GM21515 (cell line): Measurements from ENCODE around the gene RFC4.
A peak's percentile ranks its signal among the peaks of the same experiment; 100 is the strongest.
"Not testable (repeated sequence)": the region's sequence is repeated elsewhere in the genome, so short reads cannot be mapped to it uniquely, and the experiment has no call there.

Experiments used
- ATAC-seq: cut with Tn5 transposase; IDR thresholded peaks from one replicate; pipeline ENCODE4 v1.9.1; 2021; ENCODE audit not compliant: unreplicated experiment

RFC4 gene

DNA sequence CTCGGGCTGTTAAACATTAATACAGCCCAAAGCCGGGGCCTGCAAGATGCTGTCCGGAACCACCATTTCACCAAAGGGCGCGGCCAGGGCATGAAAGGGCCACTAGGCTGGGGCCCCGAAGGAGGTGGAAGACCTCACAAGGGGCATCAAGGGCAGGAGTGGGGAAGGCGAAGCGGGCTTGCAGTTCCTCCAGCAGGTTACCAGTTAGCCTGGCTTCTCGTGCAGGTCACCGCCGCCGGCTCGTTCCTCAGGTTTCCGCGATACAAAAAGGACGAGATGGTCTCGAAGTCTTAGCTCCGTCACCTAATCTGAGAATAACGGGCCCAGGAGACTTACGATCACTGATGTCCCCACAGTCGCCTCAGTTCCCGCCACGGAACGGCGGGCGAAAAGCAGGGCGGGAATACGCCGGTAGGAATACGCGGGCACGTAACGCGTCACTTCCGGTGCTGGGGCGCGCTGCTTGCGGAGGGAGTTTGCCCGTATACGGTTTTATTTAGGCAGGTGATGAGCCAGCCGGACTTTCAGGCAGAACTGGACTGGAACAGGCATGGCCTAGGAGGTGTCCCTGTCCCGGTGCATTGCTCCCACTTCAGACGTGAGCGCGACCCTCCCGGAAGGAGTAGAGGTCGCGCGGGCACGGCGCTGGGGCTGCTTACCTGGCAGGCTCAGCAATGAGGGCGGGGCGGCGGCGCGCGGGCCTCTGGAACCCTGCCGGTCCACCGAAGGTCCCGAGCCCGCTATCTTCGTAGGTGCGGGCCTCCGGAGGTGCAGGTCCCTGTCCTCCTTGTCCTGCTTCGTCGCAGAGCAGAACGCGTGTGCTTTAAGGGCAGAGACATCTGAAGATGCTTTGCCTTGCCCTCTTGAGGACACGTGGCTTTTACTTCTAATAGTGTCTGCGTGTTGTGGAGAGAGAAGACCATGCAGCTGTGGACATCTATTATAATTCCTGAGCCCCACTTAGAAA lies at the start of gene RFC4:
TSS of gene RFC4 (minus strand) at position 394 of the 967 bp plus-strand sequence. CDS start 1,769 bp downstream, outside the sequence.
- ATAC-seq: peak; percentile 94

GRCh38 chr3:186854954-186855353 lies 48.7 kb upstream of the RFC4 start:
- no peak for ATAC-seq

DNA sequence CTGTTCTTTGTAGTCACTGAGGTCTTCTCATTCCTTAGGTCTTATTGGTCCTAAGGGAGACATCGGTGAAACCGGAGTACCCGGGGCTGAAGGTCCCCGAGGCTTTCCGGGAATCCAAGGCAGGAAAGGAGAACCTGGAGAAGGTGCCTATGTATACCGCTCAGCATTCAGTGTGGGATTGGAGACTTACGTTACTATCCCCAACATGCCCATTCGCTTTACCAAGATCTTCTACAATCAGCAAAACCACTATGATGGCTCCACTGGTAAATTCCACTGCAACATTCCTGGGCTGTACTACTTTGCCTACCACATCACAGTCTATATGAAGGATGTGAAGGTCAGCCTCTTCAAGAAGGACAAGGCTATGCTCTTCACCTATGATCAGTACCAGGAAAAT lies 47.9 kb upstream of the RFC4 start:
- ATAC-seq: no peak

DNA sequence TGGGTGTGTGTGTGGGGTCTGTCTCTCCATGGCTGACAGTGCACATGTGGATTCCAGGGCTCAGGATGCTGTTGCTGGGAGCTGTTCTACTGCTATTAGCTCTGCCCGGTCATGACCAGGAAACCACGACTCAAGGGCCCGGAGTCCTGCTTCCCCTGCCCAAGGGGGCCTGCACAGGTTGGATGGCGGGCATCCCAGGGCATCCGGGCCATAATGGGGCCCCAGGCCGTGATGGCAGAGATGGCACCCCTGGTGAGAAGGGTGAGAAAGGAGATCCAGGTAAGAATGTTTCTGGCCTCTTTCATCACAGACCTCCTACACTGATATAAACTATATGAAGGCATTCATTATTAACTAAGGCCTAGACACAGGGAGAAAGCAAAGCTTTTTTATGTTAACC lies 46.7 kb upstream of the RFC4 start:
- ATAC-seq: no peak

DNA sequence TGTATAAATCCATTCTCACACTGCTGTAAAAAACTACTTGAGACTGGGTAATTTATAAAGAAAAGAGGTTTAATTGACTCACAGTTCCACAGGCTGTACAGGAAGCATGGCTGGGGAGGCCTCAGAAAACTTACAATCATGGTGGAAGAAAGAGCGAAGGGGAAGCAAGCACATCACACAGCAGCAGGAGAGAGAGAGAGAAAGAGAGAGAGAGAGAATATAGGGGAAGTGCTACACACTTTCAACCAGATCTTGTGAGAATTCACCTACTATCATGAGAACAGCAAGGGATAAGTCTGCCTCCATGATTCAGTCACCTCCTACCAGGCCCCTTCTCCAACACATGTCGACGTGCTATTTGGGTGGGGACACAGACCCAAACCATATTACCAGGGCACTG lies 45.6 kb upstream of the RFC4 start:
- not testable (repeated sequence) for ATAC-seq

GRCh38 chr3:186849374-186849975 lies 43.2 kb upstream of the RFC4 start:
- ATAC-seq: no peak

GRCh38 chr3:186847437-186847836 lies 41.2 kb upstream of the RFC4 start:
- ATAC-seq: no peak

GRCh38 chr3:186845756-186846155 lies 39.5 kb upstream of the RFC4 start:
- ATAC-seq: no peak

DNA sequence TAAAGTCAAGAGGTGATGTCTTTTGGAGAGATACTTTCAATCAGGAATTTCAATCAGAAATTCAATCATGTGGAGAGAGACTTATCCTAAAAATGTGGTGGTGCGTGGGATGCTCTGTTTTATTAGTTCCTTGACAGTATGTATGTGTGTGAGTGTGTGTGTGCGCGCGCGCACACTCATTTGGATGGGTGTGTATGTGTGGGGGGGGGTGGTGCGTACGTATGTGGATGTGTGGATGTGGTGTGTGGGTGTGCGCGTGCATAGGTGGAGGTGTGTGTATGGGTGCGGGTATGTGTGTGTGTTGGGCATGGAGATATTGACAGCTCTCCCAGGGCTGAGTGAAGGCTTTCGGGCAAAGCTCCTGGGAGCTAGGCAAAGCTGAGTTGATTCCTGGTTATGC lies 38.6 kb upstream of the RFC4 start:
- ATAC-seq: no peak

- ATAC-seq: no peak
These were observed 36.8 kb upstream of the RFC4 start for GRCh38 chr3:186843039-186843432.

- no peak for ATAC-seq
These were observed 36.2 kb upstream of the RFC4 start, which contains the start of gene ADIPOQ for GRCh38 chr3:186842426-186843038. ADIPOQ (plus strand) TSS chr3:186842710; CDS start chr3:186853059, 10,349 bp downstream.

DNA sequence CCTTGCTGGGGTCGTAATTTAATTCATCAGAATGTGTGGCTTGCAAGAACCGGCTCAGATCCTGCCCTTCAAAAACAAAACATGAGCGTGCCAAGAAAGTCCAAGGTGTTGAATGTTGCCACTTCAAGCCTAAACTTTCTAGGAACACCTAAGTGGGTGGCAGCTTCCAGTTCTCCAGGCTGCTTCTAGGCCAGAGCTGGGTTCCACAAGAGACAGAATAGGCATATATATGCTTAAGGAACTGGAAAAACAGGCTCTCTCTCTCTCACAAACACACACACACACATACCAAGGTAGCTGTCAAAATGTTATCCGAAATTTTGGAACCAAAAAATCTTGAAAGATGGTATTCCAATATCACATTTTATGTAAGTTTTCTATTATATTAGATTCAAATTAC lies 35.3 kb upstream of the RFC4 start:
- no peak for ATAC-seq

DNA sequence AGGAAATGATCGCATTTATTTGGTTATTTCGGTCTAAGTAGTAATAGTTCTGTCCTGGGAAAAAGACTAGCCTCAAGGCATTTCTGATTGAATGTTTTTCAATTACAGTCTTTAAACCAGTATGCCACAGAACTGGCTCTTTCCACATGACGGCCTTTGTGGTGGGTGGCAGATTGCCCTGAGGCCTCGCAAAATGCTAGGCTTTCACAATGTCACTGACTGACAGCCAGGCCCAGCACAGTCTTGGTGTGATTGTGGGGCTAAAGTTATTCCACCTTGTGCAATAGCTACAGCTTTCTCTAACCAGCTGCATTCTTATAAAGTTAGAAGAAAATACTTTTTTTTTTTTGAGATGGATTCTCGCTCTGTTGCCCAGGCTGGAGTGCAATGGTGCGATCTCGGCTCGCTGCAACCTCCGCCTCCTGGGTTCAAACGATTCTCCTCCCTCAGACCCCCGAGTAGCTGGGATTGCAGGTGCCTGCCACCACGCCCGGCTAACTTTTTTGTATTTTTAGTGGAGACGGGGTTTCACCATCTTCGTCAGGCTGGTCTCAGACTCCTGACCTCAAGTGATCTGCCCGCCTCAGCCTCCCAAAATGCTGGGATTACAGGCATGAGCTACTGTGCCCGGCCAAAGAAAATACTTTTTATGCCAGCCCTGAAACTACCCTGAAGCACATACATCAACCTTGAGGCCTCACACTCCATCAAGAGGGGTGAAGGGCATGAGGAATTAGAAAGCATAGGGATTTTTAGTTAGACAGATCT lies 33.8 kb upstream of the RFC4 start:
- no peak for ATAC-seq

- no peak for ATAC-seq
These were observed 26.0 kb upstream of the RFC4 start for GRCh38 chr3:186832276-186832675.

DNA sequence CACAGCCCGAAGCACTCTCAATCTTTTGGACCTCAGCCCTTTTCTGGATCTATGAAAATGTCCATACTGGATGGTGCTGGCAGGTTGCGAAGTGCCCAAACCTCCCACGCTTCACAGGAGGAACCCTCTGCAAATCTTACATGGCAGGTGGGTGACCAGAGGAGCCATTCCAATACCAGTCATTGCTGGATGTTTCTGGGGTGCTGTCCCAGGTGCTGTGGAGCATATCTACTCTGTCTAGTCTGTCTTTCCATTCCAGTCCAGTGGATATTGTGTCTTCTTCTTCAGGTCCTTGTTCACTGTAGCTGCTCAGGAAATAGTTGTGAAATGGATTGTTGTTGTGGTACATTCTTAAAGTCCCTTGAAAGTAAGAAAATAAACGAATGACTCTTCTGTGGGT lies 25.5 kb upstream of the RFC4 start:
- no peak for ATAC-seq

GRCh38 chr3:186828340-186828739 lies 22.1 kb upstream of the RFC4 start:
- no peak for ATAC-seq

DNA sequence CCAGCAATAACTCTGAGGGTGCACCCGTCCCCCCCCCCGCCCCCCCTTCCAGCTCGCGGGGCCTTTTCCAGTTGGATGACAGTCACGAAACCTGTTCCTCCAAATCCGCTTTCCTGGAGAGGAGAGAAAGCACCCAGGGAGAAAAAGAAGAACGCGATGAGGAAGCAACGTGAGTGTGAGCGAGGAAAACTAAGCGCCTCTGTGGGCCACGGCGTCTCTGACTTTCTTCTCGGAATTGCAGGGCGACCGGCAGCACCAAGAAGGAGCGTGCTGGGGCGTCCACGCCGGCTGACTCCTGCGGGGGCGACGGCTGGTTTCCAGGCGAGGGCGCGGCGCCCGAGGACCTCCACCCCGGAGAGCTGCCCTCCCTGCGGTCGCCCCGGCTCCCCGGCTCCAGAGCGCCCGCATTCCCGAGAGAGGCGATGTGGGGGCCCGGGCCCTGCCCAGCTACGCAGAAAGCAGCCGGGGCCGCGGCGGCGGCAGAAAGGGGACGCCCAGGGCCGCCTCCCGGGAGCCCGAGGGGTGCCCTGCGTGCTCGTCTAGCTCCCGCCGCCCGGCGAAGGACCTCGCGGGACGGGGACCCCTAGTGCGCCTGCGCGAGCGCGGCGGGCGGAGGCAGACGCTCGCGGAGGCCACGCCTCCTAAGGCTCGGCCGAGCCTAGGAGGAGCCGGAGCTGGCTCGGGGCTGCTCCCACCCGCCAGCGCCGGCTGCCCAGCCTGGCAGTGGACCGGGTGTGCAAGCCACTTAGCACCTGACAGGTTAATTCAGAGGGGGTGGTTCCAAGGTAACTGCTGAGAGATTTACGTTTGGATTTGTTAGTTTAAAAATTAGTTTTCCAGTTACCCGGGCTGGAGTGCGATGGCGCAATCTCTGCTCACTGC lies 20.9 kb upstream of the RFC4 start:
- ATAC-seq: peak; percentile 88

DNA sequence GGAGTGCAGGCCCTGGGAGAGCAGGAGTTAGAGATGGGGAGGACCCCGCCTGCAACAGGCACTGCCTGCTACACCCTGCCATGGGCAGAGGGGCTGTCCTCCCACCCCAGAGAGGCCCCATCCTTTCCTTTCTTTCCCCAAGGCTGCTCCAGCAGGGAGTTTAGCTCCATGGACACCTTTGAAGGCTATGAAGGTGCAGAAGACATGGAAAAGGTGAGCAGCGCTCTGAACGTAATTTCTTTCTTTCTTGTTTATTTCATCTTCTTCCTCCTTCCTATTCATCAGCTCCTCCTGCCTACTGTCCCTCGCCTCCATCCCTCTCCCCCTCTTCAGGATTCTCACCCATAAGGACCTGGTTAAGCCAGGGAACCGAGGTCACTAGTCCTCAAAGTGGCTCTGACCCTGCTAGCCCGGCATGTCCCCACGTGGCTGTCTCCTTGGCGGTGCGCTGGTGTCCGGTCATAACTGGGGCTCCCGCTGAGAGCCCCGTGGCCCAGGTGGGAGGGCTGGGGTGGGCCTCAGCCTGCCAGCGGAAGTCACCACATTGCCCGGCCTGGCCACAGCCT lies 20.2 kb upstream of the RFC4 start:
- ATAC-seq: no peak

GRCh38 chr3:186825872-186826409 lies 19.7 kb upstream of the RFC4 start:
- ATAC-seq: no peak
